Left hindlimb (tissue), 1 donor: Measurements from ENCODE around the gene CPZ.

Experiments used
- DNase-seq: peaks from one replicate; pipeline ENCODE4 v3.0.0-alpha.2; 2018

The CPZ gene

DNA sequence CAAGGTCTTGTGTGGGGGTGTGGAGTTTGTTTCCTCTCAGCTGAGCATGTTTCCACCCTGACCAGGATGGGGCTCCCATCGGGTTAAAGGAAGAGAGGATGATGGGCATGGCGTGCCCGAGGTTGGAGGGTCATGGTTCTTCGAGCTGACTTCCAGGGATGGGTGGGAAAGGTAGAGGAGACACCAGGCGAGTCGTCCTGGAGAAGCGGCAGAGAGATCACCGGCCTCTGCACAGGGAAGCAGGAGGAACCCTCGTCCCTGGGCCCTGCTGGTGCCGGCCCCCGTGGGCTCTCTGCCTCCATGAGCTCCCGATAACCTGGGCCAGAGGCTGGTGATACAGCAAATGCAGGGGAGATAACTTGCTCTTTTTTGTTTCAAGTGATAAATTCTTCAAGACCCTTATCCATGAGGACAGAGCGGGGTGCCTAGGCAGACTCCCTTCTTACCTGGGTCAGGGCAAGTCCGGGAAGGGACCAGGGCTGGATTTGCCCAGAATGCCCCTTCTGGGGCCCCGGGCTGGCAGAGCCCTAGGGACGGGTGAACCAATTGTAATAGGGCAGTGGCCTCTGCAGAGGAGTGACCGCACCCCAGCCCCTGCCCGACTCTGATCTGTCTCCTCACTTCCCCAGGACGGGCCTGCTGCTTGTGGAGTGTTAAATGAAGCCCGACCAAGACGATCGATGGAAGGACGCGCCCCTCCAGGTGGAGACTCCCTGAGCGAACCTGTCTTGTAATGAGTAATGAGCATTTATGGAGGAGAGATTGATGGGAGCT, 63.0 kb downstream of the CPZ start:
- DNase-seq, result no peak

DNA sequence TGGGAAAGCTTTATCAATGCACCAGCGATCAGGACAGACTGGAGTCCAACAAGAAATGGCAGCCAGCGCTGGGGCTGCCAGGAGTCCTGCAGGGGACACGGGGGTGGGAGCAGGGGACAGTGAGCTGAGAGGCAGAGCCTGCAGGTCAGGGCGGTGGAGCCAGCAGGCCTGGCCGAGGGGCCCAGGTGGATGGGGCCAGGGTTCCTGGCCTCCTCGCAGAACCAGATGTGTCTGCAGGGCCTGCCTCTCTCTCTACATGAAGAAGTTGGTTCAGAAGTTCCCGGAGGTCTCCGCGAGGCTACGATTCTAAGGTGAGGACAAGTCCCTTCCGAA, 63.6 kb downstream of the CPZ start:
- no peak for DNase-seq

DNA sequence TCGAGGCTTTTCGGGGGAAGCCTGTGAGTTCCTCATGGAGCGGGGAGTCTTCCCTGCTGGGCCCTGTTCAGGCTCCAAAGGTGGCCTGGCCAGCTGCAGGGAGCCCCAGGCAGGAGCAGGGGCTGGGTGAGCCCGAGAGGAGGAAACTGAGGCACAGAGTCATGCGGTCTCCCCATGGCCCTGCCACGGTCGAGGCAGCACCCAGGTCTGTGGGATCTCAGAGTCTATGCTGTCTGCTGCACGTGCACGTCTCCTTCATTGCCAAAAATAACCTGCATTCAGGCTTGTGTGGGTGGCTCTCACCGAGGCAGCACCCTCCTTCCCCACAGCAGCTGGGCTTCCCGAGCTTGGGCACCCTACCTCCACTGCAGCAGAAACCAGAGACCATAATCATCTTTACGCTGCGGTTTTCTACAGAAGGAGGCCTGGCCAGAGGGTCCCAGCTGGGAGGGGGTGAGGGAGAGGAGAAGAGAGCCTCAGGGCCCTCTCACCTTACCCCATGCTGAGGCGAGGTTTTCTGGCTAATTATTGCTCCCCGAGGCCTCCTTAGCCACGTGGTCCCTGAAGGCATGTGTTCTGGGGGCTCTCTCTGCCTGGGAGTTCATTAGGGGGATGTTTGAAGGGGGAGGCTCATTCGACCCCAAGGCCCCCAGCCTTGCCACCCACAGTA, 64.3 kb downstream of the CPZ start:
- DNase-seq, result no peak

DNA sequence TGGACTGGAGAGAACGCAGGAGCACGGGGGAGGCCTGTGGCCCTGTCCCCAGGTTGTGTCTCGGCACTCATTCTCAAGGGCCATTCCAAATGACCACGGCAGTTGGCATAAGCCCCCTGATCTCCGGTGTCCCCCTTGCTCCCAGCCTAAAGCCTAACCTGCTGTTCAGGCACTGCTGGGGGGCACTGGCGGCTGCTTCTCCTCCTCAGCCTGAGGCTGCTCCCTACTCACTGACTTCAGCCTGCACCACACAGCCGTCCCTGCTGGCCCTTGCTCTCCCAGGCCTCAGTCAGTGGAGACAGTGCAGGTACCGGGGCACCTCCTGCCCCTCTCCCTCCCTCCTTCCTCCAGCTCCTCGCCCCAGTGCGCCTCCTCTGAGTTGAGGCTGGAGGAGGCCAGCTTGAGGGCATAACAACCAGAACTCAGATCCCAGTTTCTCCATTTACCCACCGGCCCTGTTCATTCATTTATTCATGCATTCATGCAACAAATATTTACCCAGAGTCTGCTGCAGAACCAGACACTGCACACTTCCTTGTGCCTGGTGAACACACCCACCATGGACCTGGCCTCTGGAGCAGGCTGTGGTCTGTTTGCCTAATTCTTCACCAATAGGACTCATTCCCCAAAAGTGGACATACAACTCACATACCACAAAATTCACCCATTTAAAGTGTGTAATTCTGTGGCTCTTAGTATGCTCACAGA, 65.0 kb downstream of the CPZ start:
- DNase-seq, result no peak

DNA sequence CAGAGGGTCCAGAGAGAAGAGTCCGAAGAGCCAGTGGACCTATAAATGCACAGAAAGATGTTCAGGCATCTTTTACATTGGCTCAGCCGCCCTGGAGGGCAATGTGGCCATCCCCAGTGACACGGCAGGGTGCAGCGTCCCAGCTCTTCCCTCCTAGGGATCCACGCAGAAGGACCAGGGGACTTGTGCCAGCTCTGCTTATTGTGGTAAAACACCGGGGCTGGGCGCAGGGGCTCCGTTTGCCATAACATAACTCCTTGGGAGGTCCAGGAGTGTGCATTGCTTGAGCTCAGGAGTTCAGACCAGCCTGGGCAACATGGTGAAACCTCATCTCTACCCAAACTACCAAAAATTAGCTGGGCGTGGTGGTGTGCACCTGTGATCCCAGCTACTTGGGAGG, 70.2 kb downstream of the CPZ start:
- DNase-seq, result no peak

DNA sequence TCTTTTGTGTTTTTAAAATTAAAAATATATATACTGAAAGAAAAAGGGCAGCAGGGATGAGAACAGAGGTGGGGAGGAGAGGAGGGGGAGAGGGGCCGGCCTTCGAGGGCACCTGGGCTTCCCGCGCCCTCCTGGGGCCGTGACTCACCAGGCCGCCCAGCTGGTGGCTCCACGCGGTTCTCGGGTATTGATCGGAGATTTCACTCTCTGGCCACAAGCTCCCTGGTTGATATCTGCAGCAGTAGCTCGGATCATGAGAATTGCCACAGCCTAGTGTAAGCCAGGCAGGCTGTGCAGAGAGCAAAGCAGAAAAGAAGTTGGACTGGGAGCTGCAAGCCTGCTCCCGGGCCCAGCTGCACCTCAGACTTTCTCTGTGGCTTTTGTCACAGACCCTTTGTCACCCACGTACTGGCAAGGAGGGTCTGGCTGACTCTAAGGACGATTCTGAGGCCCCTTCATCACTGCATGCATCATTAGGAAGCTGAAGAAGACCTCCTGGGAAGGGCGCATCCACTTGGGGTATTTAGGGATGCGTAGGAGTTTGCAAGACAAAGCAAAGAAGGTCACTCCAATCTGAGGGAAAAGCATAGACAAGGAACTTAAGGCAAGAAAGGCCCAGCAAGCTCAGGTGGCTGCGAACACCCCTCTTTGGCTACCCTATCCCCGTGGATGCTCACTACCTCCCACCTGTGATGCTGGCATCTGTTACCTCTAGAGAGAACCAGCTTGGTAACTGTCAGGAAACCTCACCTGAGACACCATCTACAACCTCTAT, 71.7 kb downstream of the CPZ start:
- DNase-seq, result no peak

DNA sequence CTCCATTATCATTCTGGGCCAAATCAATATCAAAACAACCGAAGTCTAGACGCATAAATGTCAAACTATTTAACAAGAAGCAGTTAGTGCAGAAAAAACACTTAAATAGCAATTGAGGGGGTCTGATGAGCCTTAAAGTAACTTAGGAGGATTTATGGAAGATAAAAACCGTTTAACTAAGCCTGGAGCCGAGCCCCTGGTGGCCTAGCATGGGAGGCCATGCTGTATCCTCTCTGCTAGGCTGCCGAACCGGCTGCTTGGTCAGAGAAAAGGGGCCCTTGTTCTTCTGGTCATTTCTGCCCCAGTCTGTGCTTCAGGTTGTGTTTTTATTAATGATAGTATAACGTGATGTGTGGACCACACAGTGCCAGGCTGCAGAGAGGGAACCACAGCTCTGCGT, 72.4 kb downstream of the CPZ start:
- DNase-seq, result no peak

DNA sequence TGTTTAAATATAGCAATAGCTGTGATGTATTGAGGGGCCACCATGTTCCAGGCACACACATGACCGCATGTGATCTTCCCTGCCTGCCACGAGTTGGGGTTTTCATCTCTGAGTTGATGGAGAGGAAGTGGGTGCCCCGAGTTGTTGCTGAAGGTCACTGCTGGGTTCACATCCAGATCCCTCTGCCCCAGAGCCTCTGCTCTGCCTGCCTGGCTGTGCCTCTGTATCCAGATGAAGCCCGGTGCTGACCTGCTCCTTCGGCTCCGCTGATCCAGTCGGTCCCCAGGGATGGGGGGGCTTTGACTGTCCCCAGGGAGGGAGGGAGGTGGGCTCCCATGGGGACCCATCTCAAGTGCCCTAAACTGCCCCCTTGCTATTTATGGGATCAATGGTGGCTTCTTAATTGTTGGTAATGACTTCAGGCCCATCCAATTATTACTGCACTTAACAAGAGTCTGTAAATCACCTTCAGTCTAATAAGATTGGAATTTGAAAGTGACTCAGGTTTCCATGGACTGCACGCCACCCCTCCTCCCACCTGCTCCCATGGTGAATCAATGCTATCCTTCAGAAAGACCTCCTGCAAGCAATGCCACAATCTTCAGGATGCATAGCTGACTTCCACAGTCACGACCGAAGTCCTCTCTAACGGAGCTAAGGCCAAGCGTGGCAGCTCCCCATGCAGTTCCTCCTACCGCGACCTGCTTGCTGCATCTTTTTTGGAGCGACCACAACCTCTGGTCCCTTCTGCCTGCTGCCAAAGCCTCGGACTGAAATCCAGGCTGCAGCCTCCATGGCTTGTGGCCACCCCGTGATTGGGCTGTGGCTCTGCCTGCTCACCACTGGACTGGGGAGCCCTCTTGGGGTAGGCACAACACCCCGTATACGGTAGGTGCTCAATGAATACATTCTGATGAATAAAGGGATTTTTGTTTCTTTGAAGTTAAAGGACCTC, 73.1 kb downstream of the CPZ start:
- DNase-seq, result no peak

DNA sequence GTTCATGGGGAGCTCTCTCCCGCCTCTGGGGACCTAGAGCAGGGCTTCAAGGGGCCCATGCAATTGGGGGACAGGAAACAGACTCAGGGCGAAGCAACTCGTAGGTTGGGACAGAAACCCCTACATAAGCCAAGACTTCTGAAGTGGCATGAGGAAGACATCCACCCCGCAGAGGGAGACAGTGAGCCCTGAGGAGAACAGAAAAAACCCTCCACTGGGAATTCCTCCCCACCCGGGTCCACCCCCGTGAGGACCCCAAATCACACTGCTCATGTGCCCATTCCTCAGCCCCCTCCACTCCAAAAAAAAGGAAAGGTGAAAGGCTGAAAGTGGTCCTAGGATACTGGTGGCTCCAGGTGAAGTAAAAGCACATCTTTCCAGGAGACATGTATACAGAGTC, 74.0 kb downstream of the CPZ start:
- DNase-seq, result no peak
